DMS79 treated with DMSO at 0.1 percent for 48 hours (cell line): ENCODE measurements around the gene CYTH4.

Experiments
- DNase-seq: peaks from one replicate; lab custom pipeline; 2025; lab: John Stamatoyannopoulos, UW

The CYTH4 gene

GRCh38 chr22:37270928-37271650 is 11.2 kb upstream of the CYTH4 start:
- DNase-seq, result no peak

GRCh38 chr22:37273126-37273845 is 9.0 kb upstream of the CYTH4 start:
- no peak for DNase-seq

- DNase-seq, result no peak
Observed at GRCh38 chr22:37273846-37274225, 8.5 kb upstream of the CYTH4 start.

GRCh38 chr22:37274380-37274862 is 7.9 kb upstream of the CYTH4 start:
- no peak for DNase-seq

- no peak for DNase-seq
Observed at GRCh38 chr22:37275134-37275533, 7.2 kb upstream of the CYTH4 start.

- no peak for DNase-seq
Observed at GRCh38 chr22:37275622-37276021, 6.7 kb upstream of the CYTH4 start.

GRCh38 chr22:37276776-37277175 is 5.5 kb upstream of the CYTH4 start:
- DNase-seq, result no peak

GRCh38 chr22:37277384-37277783 is 4.9 kb upstream of the CYTH4 start:
- DNase-seq, result no peak

- no peak for DNase-seq
Observed at GRCh38 chr22:37278261-37278660, 4.0 kb upstream of the CYTH4 start.

- DNase-seq, result no peak
Observed at GRCh38 chr22:37279331-37280181, 2.8 kb upstream of the CYTH4 start.

GRCh38 chr22:37280718-37281117 is 1.6 kb upstream of the CYTH4 start:
- no peak for DNase-seq

- no peak for DNase-seq
Observed at GRCh38 chr22:37281195-37281594, 1.1 kb upstream of the CYTH4 start.

GRCh38 chr22:37281646-37282384 is 493 bp upstream of the CYTH4 start:
- DNase-seq, result no peak

GRCh38 chr22:37283393-37283937 is 1.2 kb downstream of the CYTH4 start:
- no peak for DNase-seq

- DNase-seq, result no peak
Observed at GRCh38 chr22:37284126-37284804, 2.0 kb downstream of the CYTH4 start.

GRCh38 chr22:37284805-37285355 is 2.6 kb downstream of the CYTH4 start:
- DNase-seq, result no peak

- no peak for DNase-seq
Observed at GRCh38 chr22:37285937-37286336, 3.6 kb downstream of the CYTH4 start.

- no peak for DNase-seq
Observed at GRCh38 chr22:37287550-37287951, 5.2 kb downstream of the CYTH4 start.

- DNase-seq, result no peak
Observed at GRCh38 chr22:37288521-37288920, 6.2 kb downstream of the CYTH4 start.

- no peak for DNase-seq
Observed at GRCh38 chr22:37289156-37289735, 6.9 kb downstream of the CYTH4 start.
